H9 (cell line): Measurements from ENCODE around the gene VSTM4. TPM values are rescaled to one million over a fixed set of nuclear protein-coding genes. Genes with fewer than 3 reads are reported as not detected.

ENCODE experiments used
- DNase-seq: peaks from one replicate; pipeline ENCODE4 v3.0.0-alpha.2; 2017
- H2AFZ ChIP-seq: one replicate; pipeline ENCODE4 v1.6.1; 2013; ENCODE audit warnings: mild to moderate bottlenecking, low read length, control low read depth, moderate library complexity
- H2AK5ac ChIP-seq: 2 replicates; pipeline ENCODE4 v1.6.1; 2013; ENCODE audit warnings: low read length, control low read depth, mixed read lengths; ENCODE audit not compliant: insufficient read length
- H2BK120ac ChIP-seq: one replicate; pipeline ENCODE4 v1.6.1; 2013; ENCODE audit warnings: low read depth, mild to moderate bottlenecking, low read length, control low read depth, inconsistent platforms; ENCODE audit not compliant: poor library complexity, severe bottlenecking
- H2BK12ac ChIP-seq: 2 replicates; pipeline ENCODE4 v1.6.1; 2013; ENCODE audit warnings: low read length, control low read depth, mixed read lengths, low read depth; ENCODE audit not compliant: insufficient read length
- H2BK15ac ChIP-seq: 2 replicates; pipeline ENCODE4 v1.6.1; 2013; ENCODE audit warnings: low read depth, low read length, control low read depth
- H2BK20ac ChIP-seq: one replicate; pipeline ENCODE4 v1.6.1; 2013; ENCODE audit warnings: low read depth, mild to moderate bottlenecking, low read length, control low read depth, inconsistent platforms; ENCODE audit not compliant: poor library complexity, severe bottlenecking
- H2BK5ac ChIP-seq: 2 replicates; pipeline ENCODE4 v1.6.1; 2013; ENCODE audit warnings: low read length, control low read depth, mixed read lengths; ENCODE audit not compliant: insufficient read length
- H3K14ac ChIP-seq: 2 replicates; pipeline ENCODE4 v1.6.1; 2013; ENCODE audit warnings: low read length, control low read depth; ENCODE audit not compliant: insufficient read depth
- H3K18ac ChIP-seq: 2 replicates; pipeline ENCODE4 v1.6.1; 2013; ENCODE audit warnings: low read depth, mild to moderate bottlenecking, mixed read lengths, low read length, control low read depth; ENCODE audit not compliant: insufficient read length
- H3K23ac ChIP-seq: 2 replicates; pipeline ENCODE4 v1.6.1; 2013; ENCODE audit warnings: low read length, control low read depth, mixed read lengths, low read depth; ENCODE audit not compliant: insufficient read length
- H3K23me2 ChIP-seq: 2 replicates; pipeline ENCODE4 v1.6.1; 2013; ENCODE audit warnings: low read depth, mild to moderate bottlenecking, mixed read lengths, low read length, control low read depth; ENCODE audit not compliant: insufficient read length, poor library complexity, severe bottlenecking
- H3K27ac ChIP-seq: 2 replicates; pipeline ENCODE4 v1.5.1; 2013; ENCODE audit warnings: low read length, control low read depth, mixed read lengths, low read depth; ENCODE audit not compliant: insufficient read length
- H3K27me3 ChIP-seq: 2 replicates; pipeline ENCODE4 v1.6.1; 2013; ENCODE audit warnings: low read length, control low read depth, inconsistent platforms; ENCODE audit not compliant: insufficient read depth
- H3K4ac ChIP-seq: 2 replicates; pipeline ENCODE4 v1.6.1; 2013; ENCODE audit warnings: low read depth, mild to moderate bottlenecking, control low read depth, inconsistent platforms, low read length, moderate library complexity
- H3K4me1 ChIP-seq: 2 replicates; pipeline ENCODE4 v1.6.1; 2013; ENCODE audit warnings: low read length, control low read depth, inconsistent platforms; ENCODE audit not compliant: insufficient read depth
- H3K4me2 ChIP-seq: 2 replicates; pipeline ENCODE4 v1.6.1; 2013; ENCODE audit warnings: low read length, control low read depth, mixed read lengths; ENCODE audit not compliant: insufficient read length, insufficient read depth
- H3K56ac ChIP-seq: 2 replicates; pipeline ENCODE4 v1.6.1; 2013; ENCODE audit warnings: low read depth, mild to moderate bottlenecking, mixed read lengths, low read length, control low read depth; ENCODE audit not compliant: insufficient read length
- H3K79me1 ChIP-seq: 2 replicates; pipeline ENCODE4 v1.6.1; 2013; ENCODE audit warnings: low read depth, mild to moderate bottlenecking, moderate library complexity, low read length, control low read depth, inconsistent platforms; ENCODE audit not compliant: insufficient read depth, poor library complexity, severe bottlenecking
- H3K79me2 ChIP-seq: 2 replicates; pipeline ENCODE4 v1.6.1; 2013; ENCODE audit warnings: low read length, control low read depth, inconsistent platforms; ENCODE audit not compliant: insufficient read depth
- H3K9ac ChIP-seq: 2 replicates; pipeline ENCODE4 v1.6.1; 2013; ENCODE audit warnings: low read length, control low read depth, mixed read lengths; ENCODE audit not compliant: insufficient read length; ENCODE audit errors: extremely low read depth
- H3K9me3 ChIP-seq: one replicate; pipeline ENCODE4 v1.6.1; 2013; ENCODE audit warnings: low read depth, low read length, inconsistent platforms; ENCODE audit not compliant: control insufficient read depth
- H3T11ph ChIP-seq: one replicate; pipeline ENCODE4 v1.6.1; 2013; ENCODE audit warnings: mild to moderate bottlenecking, low read length, control low read depth, inconsistent platforms
- H4K20me1 ChIP-seq: one replicate; pipeline ENCODE4 v1.6.1; 2013; ENCODE audit not compliant: control insufficient read depth, insufficient read length, insufficient read depth
- H4K5ac ChIP-seq: 2 replicates; pipeline ENCODE4 v1.6.1; 2013; ENCODE audit warnings: low read depth, mild to moderate bottlenecking, mixed read lengths, low read length, control low read depth; ENCODE audit not compliant: insufficient read length
- H4K8ac ChIP-seq: replicated peaks from 2 replicates; pipeline ENCODE4 v1.6.1; 2013; ENCODE audit warnings: low read length, control low read depth, mixed read lengths, low read depth; ENCODE audit not compliant: insufficient read length
- H4K91ac ChIP-seq: 2 replicates; pipeline ENCODE4 v1.6.1; 2013; ENCODE audit warnings: low read depth, mild to moderate bottlenecking, moderate library complexity, mixed read lengths, low read length, control low read depth; ENCODE audit not compliant: insufficient read length
- H3K27ac Mint-ChIP-seq, 3 experiments: 2 replicates in 2 of 3; 3 replicates in 1 of 3; pipeline ENCODE4 v1.8.0; 2020 to 2021; ENCODE audit warnings: mixed read lengths in 3 of 3, mild to moderate bottlenecking in 1 of 3, moderate library complexity in 1 of 3
- H3K27me3 Mint-ChIP-seq: 2 replicates; pipeline ENCODE4 v1.8.0; 2021; ENCODE audit warnings: low read depth, mild to moderate bottlenecking, moderate library complexity, mixed read lengths
- H3K36me3 Mint-ChIP-seq, 3 experiments: 2 replicates in 2 of 3; 3 replicates in 1 of 3; pipeline ENCODE4 v1.8.0; 2020 to 2021; ENCODE audit warnings: low read depth in 3 of 3, mixed read lengths in 3 of 3; ENCODE audit not compliant: insufficient read depth in 1 of 3
- H3K4me1 Mint-ChIP-seq, 2 experiments: 2 replicates each; pipeline ENCODE4 v1.8.0; 2020; ENCODE audit warnings: mixed read lengths in 2 of 2
- H3K4me3 Mint-ChIP-seq, 2 experiments: 2 replicates in 1 of 2; 3 replicates in 1 of 2; pipeline ENCODE4 v1.8.0; 2020 to 2021; ENCODE audit warnings: mild to moderate bottlenecking in 2 of 2, mixed read lengths in 2 of 2, moderate library complexity in 1 of 2
- H3K9me3 Mint-ChIP-seq, 2 experiments: 2 replicates in 1 of 2; 3 replicates in 1 of 2; pipeline ENCODE4 v1.8.0; 2020; ENCODE audit warnings: mild to moderate bottlenecking in 2 of 2, mixed read lengths in 2 of 2, moderate library complexity in 1 of 2
- WGBS: extraction: QIAGEN DNeasy Blood & Tissue Kit; methylation state at CpG from one replicate; pipeline ENCODE4 v1.1.7; 2013; ENCODE audit warnings: missing lambda C conversion rate, low lambda C conversion rate, mixed read lengths; ENCODE audit not compliant: insufficient read length; ENCODE audit errors: extremely low coverage; 5-methylcytosine and 5-hydroxymethylcytosine counted together
- total RNA-seq: library from RNA; stranded (reverse); gene quantifications from 2 replicates; pipeline ENCODE4 v1.2.1, GENCODE V29; 2021
- TF ChIP-seq, protein P1 (sequence below): fragments of 200-600 bp; sonication (generic); conservative IDR thresholded peaks from 3 replicates; pipeline ENCODE4 v1.8.0; 2021; ENCODE audit warnings: antibody characterized with exemption, mild to moderate bottlenecking

VSTM4 gene
- total RNA-seq, 1 experiment from 2014 or later = 0.44 TPM

DNA sequence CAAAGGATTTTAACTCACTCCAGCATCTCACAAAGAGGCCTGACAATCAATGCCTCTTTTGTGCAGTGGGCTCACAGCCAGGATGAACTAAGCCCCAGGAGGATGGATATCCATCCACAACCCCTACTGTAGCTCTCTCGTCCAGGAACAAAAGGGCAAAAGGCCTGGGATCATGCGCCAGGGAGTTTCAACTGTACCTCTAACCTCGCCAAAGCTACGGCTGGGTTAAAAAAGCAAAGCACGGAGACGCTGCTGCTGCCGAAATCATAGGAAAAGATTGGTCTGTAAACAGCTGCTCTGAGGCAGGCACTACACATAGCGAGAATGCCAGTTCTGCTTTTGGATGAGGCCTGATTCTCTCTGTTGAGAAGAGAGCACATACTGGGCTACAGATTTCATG lies 32.1 kb downstream of the VSTM4 start:
- no peak overlapping the region for H2BK20ac ChIP-seq
- H3K56ac ChIP-seq = no peak overlapping the region
- no peak overlapping the region for H2AFZ ChIP-seq
- H3K4me1 ChIP-seq = peaks cover 3% of the 10 kb centered on the region; the same call in 1 of the 2 replicates
- H4K91ac ChIP-seq = no peak overlapping the region
- no peak overlapping the region for H3K9ac ChIP-seq
- H3K14ac ChIP-seq = peak overlapping the region; percentile 60; the same call in 1 of the 2 replicates
- H4K8ac ChIP-seq = no peak overlapping the region
- no peak overlapping the region for H2BK120ac ChIP-seq
- H3K18ac ChIP-seq = no peak overlapping the region
- no peak overlapping the region for H3K27ac ChIP-seq
- no peaks in the 10 kb centered on the region for H4K20me1 ChIP-seq
- H2BK12ac ChIP-seq = no peak overlapping the region
- H4K5ac ChIP-seq = no peak overlapping the region
- H2BK15ac ChIP-seq = no peak overlapping the region
- no peak overlapping the region for H3K4ac ChIP-seq
- no CpG with 5 or more reads among the region's 8 CpGs for WGBS
- no peak overlapping the region for H2BK5ac ChIP-seq
- H3K4me3 Mint-ChIP-seq = no peak overlapping the region
- H3K79me1 ChIP-seq = no peaks in the 10 kb centered on the region
- H3K27me3 ChIP-seq = no peaks in the 10 kb centered on the region; the same call in 1 of the 2 replicates
- no peak for DNase-seq
- no peak overlapping the region for H3K4me2 ChIP-seq
- H3K9me3 ChIP-seq = no peaks in the 10 kb centered on the region
- peaks cover 20% of the 10 kb centered on the region for H3K27me3 Mint-ChIP-seq
- H3K36me3 Mint-ChIP-seq = peaks cover 4 to 15% (median 4%) of the 10 kb centered on the region in 3 experiments; a peak in 6 of 7 replicates
- TF ChIP-seq, protein P1, sequence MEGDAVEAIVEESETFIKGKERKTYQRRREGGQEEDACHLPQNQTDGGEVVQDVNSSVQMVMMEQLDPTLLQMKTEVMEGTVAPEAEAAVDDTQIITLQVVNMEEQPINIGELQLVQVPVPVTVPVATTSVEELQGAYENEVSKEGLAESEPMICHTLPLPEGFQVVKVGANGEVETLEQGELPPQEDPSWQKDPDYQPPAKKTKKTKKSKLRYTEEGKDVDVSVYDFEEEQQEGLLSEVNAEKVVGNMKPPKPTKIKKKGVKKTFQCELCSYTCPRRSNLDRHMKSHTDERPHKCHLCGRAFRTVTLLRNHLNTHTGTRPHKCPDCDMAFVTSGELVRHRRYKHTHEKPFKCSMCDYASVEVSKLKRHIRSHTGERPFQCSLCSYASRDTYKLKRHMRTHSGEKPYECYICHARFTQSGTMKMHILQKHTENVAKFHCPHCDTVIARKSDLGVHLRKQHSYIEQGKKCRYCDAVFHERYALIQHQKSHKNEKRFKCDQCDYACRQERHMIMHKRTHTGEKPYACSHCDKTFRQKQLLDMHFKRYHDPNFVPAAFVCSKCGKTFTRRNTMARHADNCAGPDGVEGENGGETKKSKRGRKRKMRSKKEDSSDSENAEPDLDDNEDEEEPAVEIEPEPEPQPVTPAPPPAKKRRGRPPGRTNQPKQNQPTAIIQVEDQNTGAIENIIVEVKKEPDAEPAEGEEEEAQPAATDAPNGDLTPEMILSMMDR = no peak
- H3K9me3 Mint-ChIP-seq = peaks cover 15 to 20% of the 10 kb centered on the region in 2 experiments
- H3T11ph ChIP-seq = no peak overlapping the region
- H3K23me2 ChIP-seq = no peaks in the 10 kb centered on the region
- no peaks in the 10 kb centered on the region for H3K79me2 ChIP-seq
- H3K27ac Mint-ChIP-seq = no peak overlapping the region
- H2AK5ac ChIP-seq = no peak overlapping the region
- no peak overlapping the region for H3K23ac ChIP-seq
- H3K4me1 Mint-ChIP-seq = peaks cover 23 to 27% of the 10 kb centered on the region in 2 experiments
